SK-N-SH (cell line): ENCODE data around the gene SIGMAR1. TPM values are rescaled to one million over a fixed set of nuclear protein-coding genes. Genes with fewer than 3 reads are reported as not detected.

Experiments used
- CTCF ChIA-PET: fragments of 300-600, 350-600 bp; formaldehyde crosslinking; extraction: SDS; loops from one replicate; lab custom pipeline; 2021; lab: Yijun Ruan, JAX
- POLR2A ChIA-PET: fragments of 350-600 bp; sonication (Branson Sonifier 250); formaldehyde crosslinking; extraction: SDS; loops from one replicate; lab custom pipeline; 2020; ENCODE audit warnings: antibody characterized with exemption, inconsistent platforms; lab: Yijun Ruan, JAX
- DNase-seq: peaks from one replicate; pipeline ENCODE4 v3.0.0; 2012
- H2AFZ ChIP-seq: fragments of 200-600 bp; sonication (generic); 2 replicates; pipeline ENCODE4 v1.8.1; 2016; ENCODE audit warnings: antibody characterized with exemption, mild to moderate bottlenecking, low read depth
- H3F3A ChIP-seq: fragments of 200-600 bp; sonication (generic); replicated peaks from 2 replicates; pipeline ENCODE3; 2016; ENCODE audit warnings: antibody characterized with exemption, mild to moderate bottlenecking; ENCODE audit not compliant: insufficient read depth
- H3K27ac ChIP-seq, 2 experiments: fragments of 200-500 bp in 1 of 2; fragments of 200-600 bp in 1 of 2; sonication (Bioruptor generic) in 1 of 2; sonication (generic), shearing (Covaris generic) in 1 of 2; 2 replicates each; pipeline versions ENCODE4 v1.5.1 to v1.6.1; 2014 to 2016; ENCODE audit warnings: low read depth in 2 of 2, inconsistent platforms in 1 of 2, low read length in 1 of 2, mild to moderate bottlenecking in 1 of 2, mixed read lengths in 1 of 2
- H3K27me3 ChIP-seq: fragments of 200-600 bp; sonication (generic), shearing (Covaris generic); 2 replicates; pipeline ENCODE4 v1.6.1; 2016; ENCODE audit warnings: mixed run types; ENCODE audit not compliant: insufficient read depth
- H3K36me3 ChIP-seq, 2 experiments: fragments of 200-500 bp in 1 of 2; fragments of 200-600 bp in 1 of 2; sonication (Bioruptor generic) in 1 of 2; sonication (generic) in 1 of 2; replicated peaks in 1 of 2; 2 replicates each; pipeline versions ENCODE3 to v1.5.1; 2014 to 2016; ENCODE audit warnings: low read length in 1 of 2, mild to moderate bottlenecking in 1 of 2; ENCODE audit not compliant: insufficient read depth in 2 of 2, control insufficient read depth in 1 of 2
- H3K4me1 ChIP-seq, 2 experiments: fragments of 200-500 bp in 1 of 2; fragments of 200-600 bp in 1 of 2; sonication (Bioruptor generic) in 1 of 2; sonication (generic), shearing (Covaris generic) in 1 of 2; 2 replicates each; pipeline versions ENCODE4 v1.5.1 to v1.6.1; 2014 to 2016; ENCODE audit warnings: low read depth in 1 of 2, low read length in 1 of 2, mixed run types in 1 of 2; ENCODE audit not compliant: insufficient read depth in 2 of 2, control insufficient read depth in 1 of 2
- H3K4me2 ChIP-seq: fragments of 200-600 bp; sonication (generic), shearing (Covaris generic); 2 replicates; pipeline ENCODE4 v1.6.1; 2017; ENCODE audit warnings: mixed run types
- H3K4me3 ChIP-seq, 2 experiments: fragments of 200-500 bp in 1 of 2; fragments of 200-600 bp in 1 of 2; sonication (Bioruptor generic) in 1 of 2; sonication (generic), shearing (Covaris generic) in 1 of 2; 2 replicates each; pipeline versions ENCODE4 v1.5.1 to v1.8.1; 2014 to 2016; ENCODE audit warnings: low read depth in 2 of 2, inconsistent platforms in 1 of 2, low read length in 1 of 2, mild to moderate bottlenecking in 1 of 2, mixed read lengths in 1 of 2, moderate library complexity in 1 of 2
- H3K79me2 ChIP-seq: fragments of 200-600 bp; sonication (generic); 2 replicates; pipeline ENCODE4 v1.8.1; 2017; ENCODE audit warnings: mild to moderate bottlenecking; ENCODE audit not compliant: insufficient read depth
- H3K9ac ChIP-seq: fragments of 200-600 bp; sonication (generic); 2 replicates; pipeline ENCODE4 v1.6.1; 2017; ENCODE audit warnings: mixed run types
- H3K9me2 ChIP-seq: fragments of 200-600 bp; sonication (generic); 2 replicates; pipeline ENCODE4 v1.6.1; 2017; ENCODE audit warnings: mixed run types
- H3K9me3 ChIP-seq: fragments of 200-600 bp; sonication (generic); 2 replicates; pipeline ENCODE4 v1.6.1; 2017; ENCODE audit warnings: mixed run types, mild to moderate bottlenecking, moderate library complexity
- H4K20me1 ChIP-seq: fragments of 200-600 bp; sonication (generic); 2 replicates; pipeline ENCODE4 v1.6.1; 2017; ENCODE audit warnings: mild to moderate bottlenecking, mixed run types; ENCODE audit not compliant: insufficient read depth
- CHD2 ChIP-seq: fragments of 150-350 bp; IDR thresholded peaks from 2 replicates; pipeline ENCODE4 v1.6.1; 2018; ENCODE audit warnings: low read length; ENCODE audit not compliant: partially characterized antibody
- FOSL2 ChIP-seq: IDR thresholded peaks from 2 replicates; pipeline ENCODE4 v1.4.0; 2012; ENCODE audit warnings: low read depth, mild to moderate bottlenecking, moderate library complexity, borderline replicate concordance
- FOXM1 ChIP-seq: IDR thresholded peaks from 2 replicates; pipeline ENCODE4 v1.4.0; 2012; ENCODE audit warnings: low read depth, mild to moderate bottlenecking
- GABPA ChIP-seq: IDR thresholded peaks from 2 replicates; pipeline ENCODE4 v1.4.0; 2012; ENCODE audit warnings: low read depth, mild to moderate bottlenecking
- GATA2 ChIP-seq: sonication (generic); formaldehyde crosslinking; IDR thresholded peaks from 2 replicates; pipeline ENCODE4 v1.5.0; 2020; ENCODE audit warnings: mild to moderate bottlenecking, missing genetic modification reagents
- IRF3 ChIP-seq: fragments of 150-350 bp; IDR thresholded peaks from 2 replicates; pipeline ENCODE4 v1.6.1; 2016; ENCODE audit warnings: mild to moderate bottlenecking, low read depth, low read length
- MXI1 ChIP-seq: IDR thresholded peaks from 2 replicates; pipeline ENCODE4 v1.6.1; 2012; ENCODE audit warnings: mild to moderate bottlenecking, low read depth, low read length, improper control_type of control experiment
- NFIC ChIP-seq: IDR thresholded peaks from 2 replicates; pipeline ENCODE4 v1.4.0; 2012; ENCODE audit warnings: borderline replicate concordance
- NRF1 ChIP-seq: IDR thresholded peaks from 2 replicates; pipeline ENCODE4 v1.6.1; 2012; ENCODE audit warnings: low read depth, mild to moderate bottlenecking, low read length
- PBX3 ChIP-seq: IDR thresholded peaks from 2 replicates; pipeline ENCODE4; 2012
- RCOR1 ChIP-seq: fragments of 150-350 bp; IDR thresholded peaks from 2 replicates; pipeline ENCODE4 v1.6.1; 2017; ENCODE audit warnings: antibody characterized with exemption, low read length
- SIN3A ChIP-seq: IDR thresholded peaks from 2 replicates; pipeline ENCODE4 v1.6.1; 2012; ENCODE audit warnings: low read depth, mild to moderate bottlenecking, low read length, moderate library complexity, borderline replicate concordance
- TAF1 ChIP-seq: IDR thresholded peaks from 2 replicates; pipeline ENCODE4 v1.6.1; 2012; ENCODE audit warnings: low read depth, mild to moderate bottlenecking, low read length, moderate library complexity, borderline replicate concordance
- USF1 ChIP-seq: IDR thresholded peaks from 2 replicates; pipeline ENCODE4 v1.4.0; 2012; ENCODE audit warnings: low read depth, borderline replicate concordance
- YY1 ChIP-seq: IDR thresholded peaks from 2 replicates; pipeline ENCODE4 v1.4.0; 2012; ENCODE audit warnings: low read depth, mild to moderate bottlenecking
- WGBS: methylation state at CpG from one replicate; pipeline ENCODE4 v1.1.6; 2017; ENCODE audit warnings: low lambda C conversion rate; 5-methylcytosine and 5-hydroxymethylcytosine counted together
- polyA plus RNA-seq, 3 experiments: library from polyadenylated mRNA; depleted of rRNA; stranded (reverse); fragments of >200 nt; gene quantifications; 2 replicates each; pipeline ENCODE4 v1.2.3, GENCODE V29; 2012
- TF ChIP-seq, protein P1 (sequence below): IDR thresholded peaks from 2 replicates; pipeline ENCODE4 v1.4.0; 2012; ENCODE audit warnings: low read depth, borderline replicate concordance
- TF ChIP-seq, protein P2 (sequence below): fragments of 150-350 bp; IDR thresholded peaks from 2 replicates; pipeline ENCODE4 v1.6.1; 2017; ENCODE audit warnings: antibody characterized with exemption, low read length, low read depth, borderline replicate concordance
- TF ChIP-seq, protein P3 (sequence below): IDR thresholded peaks from 2 replicates; pipeline ENCODE4 v1.6.1; 2012; ENCODE audit warnings: mild to moderate bottlenecking, low read depth, low read length, moderate library complexity

Gene SIGMAR1
- polyA plus RNA-seq, 1 of the 3 experiments (the other 2 are of a cell fraction) = 79.0 TPM

GRCh38 chr9:34600908-34601307 is 36.7 kb downstream of the SIGMAR1 start:
- Histone ChIP-seq H2AFZ (no peak overlapping the region), H3K9me3 (no peaks in the 10 kb centered on the region), H3K9ac (no peak overlapping the region), H3K36me3 (no peaks in the 10 kb centered on the region), H3K27ac (no peak overlapping the region), H3K9me2 (no peaks in the 10 kb centered on the region), H3F3A (no peaks in the 10 kb centered on the region), H3K27me3 (no peaks in the 10 kb centered on the region; the same call in 1 of the 2 replicates), H3K4me2 (no peak overlapping the region), H3K4me3 (no peak overlapping the region), H4K20me1 (no peaks in the 10 kb centered on the region), H3K4me1 (peaks cover 0 to 7% of the 10 kb centered on the region in 2 experiments; a peak in 1 of 4 replicates)
- no peak for DNase-seq
- ChIA-PET CTCF (interaction anchor here (1.0 to 4.8 kb wide), 6 partner anchors 9 to 197 kb away, joined by 3 to 55 read pairs (median 14); partner anchors contain the start of gene RPP25L), POLR2A (no interaction called here)
- TF ChIP-seq IRF3 (no peak), USF1 (no peak), NRF1 (no peak), PBX3 (no peak), MXI1 (no peak), FOXM1 (no peak), CHD2 (no peak), TAF1 (no peak), FOSL2 (no peak), YY1 (no peak), RCOR1 (no peak), GATA2 (CRISPR knock-in tag) (no peak), SIN3A (no peak), NFIC (no peak), GABPA (no peak)
- TF ChIP-seq, protein P1, sequence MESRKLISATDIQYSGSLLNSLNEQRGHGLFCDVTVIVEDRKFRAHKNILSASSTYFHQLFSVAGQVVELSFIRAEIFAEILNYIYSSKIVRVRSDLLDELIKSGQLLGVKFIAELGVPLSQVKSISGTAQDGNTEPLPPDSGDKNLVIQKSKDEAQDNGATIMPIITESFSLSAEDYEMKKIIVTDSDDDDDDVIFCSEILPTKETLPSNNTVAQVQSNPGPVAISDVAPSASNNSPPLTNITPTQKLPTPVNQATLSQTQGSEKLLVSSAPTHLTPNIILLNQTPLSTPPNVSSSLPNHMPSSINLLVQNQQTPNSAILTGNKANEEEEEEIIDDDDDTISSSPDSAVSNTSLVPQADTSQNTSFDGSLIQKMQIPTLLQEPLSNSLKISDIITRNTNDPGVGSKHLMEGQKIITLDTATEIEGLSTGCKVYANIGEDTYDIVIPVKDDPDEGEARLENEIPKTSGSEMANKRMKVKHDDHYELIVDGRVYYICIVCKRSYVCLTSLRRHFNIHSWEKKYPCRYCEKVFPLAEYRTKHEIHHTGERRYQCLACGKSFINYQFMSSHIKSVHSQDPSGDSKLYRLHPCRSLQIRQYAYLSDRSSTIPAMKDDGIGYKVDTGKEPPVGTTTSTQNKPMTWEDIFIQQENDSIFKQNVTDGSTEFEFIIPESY = no peak
- TF ChIP-seq, protein P2, sequence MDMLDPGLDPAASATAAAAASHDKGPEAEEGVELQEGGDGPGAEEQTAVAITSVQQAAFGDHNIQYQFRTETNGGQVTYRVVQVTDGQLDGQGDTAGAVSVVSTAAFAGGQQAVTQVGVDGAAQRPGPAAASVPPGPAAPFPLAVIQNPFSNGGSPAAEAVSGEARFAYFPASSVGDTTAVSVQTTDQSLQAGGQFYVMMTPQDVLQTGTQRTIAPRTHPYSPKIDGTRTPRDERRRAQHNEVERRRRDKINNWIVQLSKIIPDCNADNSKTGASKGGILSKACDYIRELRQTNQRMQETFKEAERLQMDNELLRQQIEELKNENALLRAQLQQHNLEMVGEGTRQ = no peak
- TF ChIP-seq, protein P3, sequence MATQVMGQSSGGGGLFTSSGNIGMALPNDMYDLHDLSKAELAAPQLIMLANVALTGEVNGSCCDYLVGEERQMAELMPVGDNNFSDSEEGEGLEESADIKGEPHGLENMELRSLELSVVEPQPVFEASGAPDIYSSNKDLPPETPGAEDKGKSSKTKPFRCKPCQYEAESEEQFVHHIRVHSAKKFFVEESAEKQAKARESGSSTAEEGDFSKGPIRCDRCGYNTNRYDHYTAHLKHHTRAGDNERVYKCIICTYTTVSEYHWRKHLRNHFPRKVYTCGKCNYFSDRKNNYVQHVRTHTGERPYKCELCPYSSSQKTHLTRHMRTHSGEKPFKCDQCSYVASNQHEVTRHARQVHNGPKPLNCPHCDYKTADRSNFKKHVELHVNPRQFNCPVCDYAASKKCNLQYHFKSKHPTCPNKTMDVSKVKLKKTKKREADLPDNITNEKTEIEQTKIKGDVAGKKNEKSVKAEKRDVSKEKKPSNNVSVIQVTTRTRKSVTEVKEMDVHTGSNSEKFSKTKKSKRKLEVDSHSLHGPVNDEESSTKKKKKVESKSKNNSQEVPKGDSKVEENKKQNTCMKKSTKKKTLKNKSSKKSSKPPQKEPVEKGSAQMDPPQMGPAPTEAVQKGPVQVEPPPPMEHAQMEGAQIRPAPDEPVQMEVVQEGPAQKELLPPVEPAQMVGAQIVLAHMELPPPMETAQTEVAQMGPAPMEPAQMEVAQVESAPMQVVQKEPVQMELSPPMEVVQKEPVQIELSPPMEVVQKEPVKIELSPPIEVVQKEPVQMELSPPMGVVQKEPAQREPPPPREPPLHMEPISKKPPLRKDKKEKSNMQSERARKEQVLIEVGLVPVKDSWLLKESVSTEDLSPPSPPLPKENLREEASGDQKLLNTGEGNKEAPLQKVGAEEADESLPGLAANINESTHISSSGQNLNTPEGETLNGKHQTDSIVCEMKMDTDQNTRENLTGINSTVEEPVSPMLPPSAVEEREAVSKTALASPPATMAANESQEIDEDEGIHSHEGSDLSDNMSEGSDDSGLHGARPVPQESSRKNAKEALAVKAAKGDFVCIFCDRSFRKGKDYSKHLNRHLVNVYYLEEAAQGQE = no peak
- TF ChIP-seq, all 33 proteins: peak for 0
- WGBS = no CpG with 5 or more reads among the region's 1 CpG
- H3K79me2 ChIP-seq = no peaks in the 10 kb centered on the region
